Mammary epithelial cell (primary cell): ENCODE results near the gene TBC1D2.

ENCODE experiments used
- CTCF ChIP-seq, 2 donors: IDR thresholded peaks in 1 of 2; conservative IDR thresholded peaks in 1 of 2; 2 replicates each; pipeline ENCODE4 v1.5.1; 2011 to 2012; ENCODE audit warnings: inconsistent platforms in 2 of 2, low read length in 2 of 2, mild to moderate bottlenecking in 2 of 2, control low read depth in 1 of 2, low read depth in 1 of 2; ENCODE audit not compliant: insufficient read depth in 1 of 2; ENCODE audit errors: extremely low read depth in 1 of 2
- EZH2 ChIP-seq: IDR thresholded peaks from 2 replicates; pipeline ENCODE4 v1.6.1; 2012; ENCODE audit warnings: low read length, inconsistent platforms, borderline replicate concordance

- peak in 1 of 2 donors; percentile 35 for TF ChIP-seq CTCF (conservative IDR thresholded peaks at IDR 0.05 in 1 of 2, IDR thresholded peaks at IDR 0.05 in 1 of 2; ENCODE audit: extremely low read depth in 1 of 2, insufficient read depth in 1 of 2, low read depth in 1 of 2, low read length in 2 of 2)
- no peak for TF ChIP-seq EZH2
Measured at GRCh38 chr9:98255578-98256296, at the start of gene TBC1D2.
